Kidney epithelial cell (primary cell): Measurements from ENCODE around the gene NEB. TPM values are rescaled to one million over a fixed set of nuclear protein-coding genes. Genes with fewer than 3 reads are reported as not detected.
"Not testable (repeated sequence)": the region's sequence is repeated elsewhere in the genome, so short reads cannot be mapped to it uniquely, and the experiment has no call there.

Experiments used
- DNase-seq: peaks from one replicate; pipeline ENCODE4 v3.0.0-alpha.2; 2010; ENCODE audit warnings: low read depth
- H3K27me3 ChIP-seq: 2 replicates; pipeline ENCODE4 v1.6.0; 2011; ENCODE audit warnings: low read length; ENCODE audit not compliant: control insufficient read depth, insufficient read depth
- H3K36me3 ChIP-seq: 2 replicates; pipeline ENCODE4 v1.5.1; 2011; ENCODE audit warnings: low read length; ENCODE audit not compliant: control insufficient read depth, insufficient read depth
- H3K4me3 ChIP-seq: 2 replicates; pipeline ENCODE4 v1.5.1; 2011; ENCODE audit warnings: low read depth, mild to moderate bottlenecking, control low read depth, low read length
- total RNA-seq: library from RNA; depleted of rRNA; stranded (reverse); fragments of >200 nt; gene quantifications from 2 replicates; pipeline ENCODE4 v1.2.3, GENCODE V29; 2015
- TF ChIP-seq, protein P1 (sequence below): IDR thresholded peaks from 2 replicates; pipeline ENCODE4 v1.5.1; 2011; ENCODE audit warnings: mild to moderate bottlenecking, moderate library complexity, low read length, control low read depth, inconsistent platforms; ENCODE audit not compliant: insufficient read depth, poor library complexity, severe bottlenecking

NEB gene
- total RNA-seq, 1 donor from 2014 or later = 0.38 TPM

DNA sequence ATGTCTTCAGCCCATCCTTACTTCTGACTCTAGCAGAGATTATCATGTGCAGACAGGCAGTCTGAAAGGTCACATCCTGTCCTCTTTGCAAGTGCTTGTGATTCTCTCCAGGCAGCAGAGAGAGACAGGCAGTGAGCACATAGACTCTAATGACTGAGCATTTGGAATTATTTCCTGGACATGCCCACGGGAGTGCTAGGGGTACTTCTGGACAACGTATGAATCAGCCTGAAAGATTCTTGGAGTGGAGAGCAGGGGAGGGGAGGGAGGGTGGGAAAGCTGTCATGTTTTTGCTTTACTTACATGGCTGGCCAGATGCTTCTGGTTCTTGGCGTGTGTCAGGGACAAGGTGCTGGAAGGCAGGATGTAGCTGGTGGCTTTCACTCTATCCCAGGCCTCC lies 174.0 kb downstream of the NEB start:
- Histone ChIP-seq H3K36me3 (no peaks in the 10 kb centered on the region), H3K4me3 (no peak overlapping the region), H3K27me3 (no peaks in the 10 kb centered on the region)
- TF ChIP-seq, protein P1, sequence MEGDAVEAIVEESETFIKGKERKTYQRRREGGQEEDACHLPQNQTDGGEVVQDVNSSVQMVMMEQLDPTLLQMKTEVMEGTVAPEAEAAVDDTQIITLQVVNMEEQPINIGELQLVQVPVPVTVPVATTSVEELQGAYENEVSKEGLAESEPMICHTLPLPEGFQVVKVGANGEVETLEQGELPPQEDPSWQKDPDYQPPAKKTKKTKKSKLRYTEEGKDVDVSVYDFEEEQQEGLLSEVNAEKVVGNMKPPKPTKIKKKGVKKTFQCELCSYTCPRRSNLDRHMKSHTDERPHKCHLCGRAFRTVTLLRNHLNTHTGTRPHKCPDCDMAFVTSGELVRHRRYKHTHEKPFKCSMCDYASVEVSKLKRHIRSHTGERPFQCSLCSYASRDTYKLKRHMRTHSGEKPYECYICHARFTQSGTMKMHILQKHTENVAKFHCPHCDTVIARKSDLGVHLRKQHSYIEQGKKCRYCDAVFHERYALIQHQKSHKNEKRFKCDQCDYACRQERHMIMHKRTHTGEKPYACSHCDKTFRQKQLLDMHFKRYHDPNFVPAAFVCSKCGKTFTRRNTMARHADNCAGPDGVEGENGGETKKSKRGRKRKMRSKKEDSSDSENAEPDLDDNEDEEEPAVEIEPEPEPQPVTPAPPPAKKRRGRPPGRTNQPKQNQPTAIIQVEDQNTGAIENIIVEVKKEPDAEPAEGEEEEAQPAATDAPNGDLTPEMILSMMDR = no peak
- peak; percentile 71 for DNase-seq

DNA sequence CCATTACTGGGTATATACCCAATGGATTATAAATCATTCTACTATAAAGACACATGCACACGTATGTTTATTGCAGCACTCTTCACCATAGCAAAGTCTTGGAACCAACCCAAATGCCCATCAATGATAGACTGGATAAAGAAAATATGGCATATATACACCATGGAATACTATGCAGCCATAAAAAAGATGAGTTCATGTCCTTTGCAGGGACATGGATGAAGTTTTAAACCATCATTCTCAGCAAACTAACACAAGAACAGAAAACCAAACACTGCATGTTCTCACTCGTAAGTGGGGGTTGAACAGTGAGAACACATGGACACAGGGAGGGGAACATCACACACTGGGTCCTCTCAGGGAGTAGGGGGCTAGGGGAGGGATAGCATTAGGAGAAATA lies 174.8 kb downstream of the NEB start:
- H3K4me3 ChIP-seq, DNase-seq, H3K27me3 ChIP-seq, H3K36me3 ChIP-seq: not testable (repeated sequence)

DNA sequence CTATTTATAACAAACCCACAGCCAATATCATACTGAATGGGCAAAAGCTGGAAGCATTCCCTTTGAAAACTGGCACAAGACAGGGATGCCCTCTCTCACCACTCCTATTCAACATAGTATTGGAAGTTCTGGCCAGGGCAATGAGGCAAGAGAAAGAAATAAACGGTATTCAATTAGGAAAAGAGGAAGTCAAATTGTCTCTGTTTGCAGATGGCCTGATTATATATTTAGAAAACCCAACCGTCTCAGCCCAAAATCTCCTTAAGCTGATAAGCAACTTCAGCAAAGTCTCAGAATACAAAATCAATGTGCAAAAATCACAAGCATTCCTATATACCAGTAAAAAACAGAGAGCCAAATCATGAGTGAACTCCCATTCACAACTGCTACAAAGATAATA lies 176.4 kb downstream of the NEB start:
- DNase-seq = not testable (repeated sequence)

DNA sequence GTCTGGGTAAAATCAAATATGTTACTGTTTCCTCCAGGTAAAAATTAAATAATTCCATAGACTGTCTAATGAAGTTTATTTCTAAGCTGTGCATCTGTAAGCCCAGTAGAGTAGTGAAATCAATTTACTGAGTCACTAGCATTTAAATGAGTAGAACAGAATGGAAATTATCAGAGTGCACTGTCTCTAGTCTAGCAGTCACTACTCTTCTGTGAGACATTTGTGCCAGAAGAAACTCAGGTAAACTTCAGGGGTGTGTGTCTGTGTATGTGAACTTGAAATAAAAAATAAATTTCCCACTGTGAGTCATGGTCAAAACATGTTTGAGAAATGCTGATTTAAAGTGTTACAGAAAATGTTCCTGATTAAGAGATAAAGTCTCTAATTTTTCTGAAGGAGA lies 178.2 kb downstream of the NEB start:
- TF ChIP-seq, protein P1 = no peak
- H3K4me3 ChIP-seq = no peak overlapping the region
- DNase-seq = no peak
- H3K36me3 ChIP-seq = no peaks in the 10 kb centered on the region
- H3K27me3 ChIP-seq = no peaks in the 10 kb centered on the region

More for the DNA sequence above, 176.4 kb downstream of the NEB start:
- H3K4me3 ChIP-seq, H3K36me3 ChIP-seq, H3K27me3 ChIP-seq: not testable (repeated sequence)

DNA sequence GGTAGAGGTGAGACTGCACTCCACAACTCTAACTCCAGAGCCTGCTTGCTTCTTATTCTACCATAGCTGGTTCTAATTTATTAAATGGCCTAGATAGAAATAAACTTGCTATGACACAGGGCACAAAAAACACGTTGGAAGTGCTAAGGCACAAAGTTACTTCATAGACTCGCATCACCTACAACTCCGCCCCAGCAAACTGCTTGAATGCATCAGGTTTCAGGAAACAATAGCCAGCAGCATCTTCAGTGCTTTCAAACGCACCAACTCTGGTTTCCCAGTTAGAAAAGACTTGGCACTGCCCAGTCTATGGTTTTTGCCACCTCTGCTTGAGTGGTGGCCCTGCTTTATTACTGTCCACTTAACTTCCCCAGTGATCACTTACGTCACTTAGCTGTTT lies 182.0 kb downstream of the NEB start:
- no peaks in the 10 kb centered on the region for H3K27me3 ChIP-seq
- H3K36me3 ChIP-seq = no peaks in the 10 kb centered on the region
- DNase-seq = no peak
- TF ChIP-seq, protein P1 = no peak
- H3K4me3 ChIP-seq = no peak overlapping the region

DNA sequence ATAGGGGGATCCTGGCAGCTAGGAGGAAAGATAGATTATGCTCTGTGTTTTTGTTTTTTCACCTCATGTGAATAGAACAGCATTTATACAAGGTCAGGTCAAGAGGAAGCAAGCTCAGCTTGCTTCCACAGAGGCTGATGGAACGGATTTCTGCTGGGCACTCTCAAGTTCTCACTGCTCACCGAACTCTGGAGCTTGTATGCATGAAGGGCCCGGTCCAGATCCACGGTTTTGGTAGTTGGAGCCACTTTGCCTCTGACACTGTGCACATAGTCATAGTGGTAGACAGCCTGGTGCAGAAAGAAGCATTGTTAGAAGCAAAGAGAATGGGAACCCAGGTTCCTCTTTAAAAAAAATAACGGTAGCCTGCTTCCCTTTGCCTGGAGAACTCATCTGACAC lies 182.7 kb downstream of the NEB start:
- TF ChIP-seq, protein P1 = no peak
- Histone ChIP-seq H3K36me3 (no peaks in the 10 kb centered on the region), H3K4me3 (no peak overlapping the region), H3K27me3 (no peaks in the 10 kb centered on the region)
- DNase-seq = no peak

DNA sequence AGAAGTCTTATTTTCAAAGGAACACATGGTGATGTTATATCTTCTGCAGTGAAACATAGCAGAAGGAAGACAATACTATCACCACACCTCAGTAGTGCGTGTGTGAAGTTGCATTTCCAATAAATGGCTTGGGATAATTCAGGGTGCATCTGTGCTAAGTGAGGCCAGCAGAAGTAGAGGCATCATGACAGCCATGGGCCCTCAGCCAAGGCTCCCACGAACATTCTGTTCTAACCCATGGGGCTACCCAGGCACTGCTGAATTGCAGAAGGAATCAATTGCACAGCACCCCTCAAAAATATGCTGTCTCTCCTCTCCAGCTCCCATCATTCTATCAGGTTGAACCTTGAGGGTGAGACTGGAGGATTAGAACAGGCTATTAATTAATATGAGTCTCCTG lies 185.1 kb downstream of the NEB start:
- TF ChIP-seq, protein P1 = no peak
- DNase-seq = no peak
- H3K4me3 ChIP-seq = no peak overlapping the region

More for the DNA sequence above, 185.1 kb downstream of the NEB start:
- H3K36me3 ChIP-seq = no peaks in the 10 kb centered on the region
- H3K27me3 ChIP-seq = no peaks in the 10 kb centered on the region
